ENCODE results near the gene CYB561D2.

The CYB561D2 gene

DNA sequence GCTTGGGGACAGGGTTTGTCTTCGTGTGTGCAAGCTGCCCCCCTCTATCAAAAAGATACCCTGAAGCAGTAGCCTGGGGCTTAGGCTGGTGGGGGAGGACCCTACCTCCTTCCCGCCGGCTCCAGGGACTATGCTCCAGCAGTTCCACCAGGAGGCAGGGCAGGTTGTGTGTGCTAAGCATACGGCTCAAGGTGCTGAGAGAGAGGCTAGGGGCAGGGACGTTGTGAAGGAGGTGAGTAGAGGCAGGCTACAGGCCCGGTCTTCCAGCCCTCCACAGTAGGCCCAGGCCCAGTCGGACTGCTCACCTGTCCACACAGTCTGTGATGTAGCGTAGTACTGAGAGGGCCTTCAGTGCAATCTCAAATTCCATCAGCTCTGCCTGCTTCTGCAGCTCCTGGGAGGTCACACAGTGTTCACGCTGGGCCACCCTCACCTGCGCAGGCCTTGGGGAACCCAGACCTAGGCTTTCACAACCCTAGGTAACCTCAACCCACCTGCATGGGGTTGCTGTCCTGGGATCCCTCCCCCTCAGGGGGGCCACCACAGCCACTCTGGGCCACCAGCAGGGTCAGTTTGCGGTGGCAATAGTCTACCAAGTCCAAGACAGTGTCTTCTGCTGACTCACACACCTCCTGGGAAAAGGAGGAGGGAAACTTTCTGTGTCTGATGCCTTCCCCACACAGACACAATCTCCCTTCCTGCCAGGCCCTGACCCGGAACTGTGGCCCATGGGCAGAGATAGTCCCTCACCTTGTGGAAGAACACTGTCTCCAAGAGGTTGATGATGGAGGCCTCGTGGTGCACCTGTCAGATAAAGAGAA is 7.6 kb upstream of the CYB561D2 start:
- DNase-seq (ENCODE audit: insufficient read length, low spot score) = no peak
- FAIRE-seq = no peak
- TF ChIP-seq, protein P1, sequence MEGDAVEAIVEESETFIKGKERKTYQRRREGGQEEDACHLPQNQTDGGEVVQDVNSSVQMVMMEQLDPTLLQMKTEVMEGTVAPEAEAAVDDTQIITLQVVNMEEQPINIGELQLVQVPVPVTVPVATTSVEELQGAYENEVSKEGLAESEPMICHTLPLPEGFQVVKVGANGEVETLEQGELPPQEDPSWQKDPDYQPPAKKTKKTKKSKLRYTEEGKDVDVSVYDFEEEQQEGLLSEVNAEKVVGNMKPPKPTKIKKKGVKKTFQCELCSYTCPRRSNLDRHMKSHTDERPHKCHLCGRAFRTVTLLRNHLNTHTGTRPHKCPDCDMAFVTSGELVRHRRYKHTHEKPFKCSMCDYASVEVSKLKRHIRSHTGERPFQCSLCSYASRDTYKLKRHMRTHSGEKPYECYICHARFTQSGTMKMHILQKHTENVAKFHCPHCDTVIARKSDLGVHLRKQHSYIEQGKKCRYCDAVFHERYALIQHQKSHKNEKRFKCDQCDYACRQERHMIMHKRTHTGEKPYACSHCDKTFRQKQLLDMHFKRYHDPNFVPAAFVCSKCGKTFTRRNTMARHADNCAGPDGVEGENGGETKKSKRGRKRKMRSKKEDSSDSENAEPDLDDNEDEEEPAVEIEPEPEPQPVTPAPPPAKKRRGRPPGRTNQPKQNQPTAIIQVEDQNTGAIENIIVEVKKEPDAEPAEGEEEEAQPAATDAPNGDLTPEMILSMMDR (IDR thresholded peaks at IDR 0.05; ENCODE audit: insufficient read depth, missing control alignments) = no peak

DNA sequence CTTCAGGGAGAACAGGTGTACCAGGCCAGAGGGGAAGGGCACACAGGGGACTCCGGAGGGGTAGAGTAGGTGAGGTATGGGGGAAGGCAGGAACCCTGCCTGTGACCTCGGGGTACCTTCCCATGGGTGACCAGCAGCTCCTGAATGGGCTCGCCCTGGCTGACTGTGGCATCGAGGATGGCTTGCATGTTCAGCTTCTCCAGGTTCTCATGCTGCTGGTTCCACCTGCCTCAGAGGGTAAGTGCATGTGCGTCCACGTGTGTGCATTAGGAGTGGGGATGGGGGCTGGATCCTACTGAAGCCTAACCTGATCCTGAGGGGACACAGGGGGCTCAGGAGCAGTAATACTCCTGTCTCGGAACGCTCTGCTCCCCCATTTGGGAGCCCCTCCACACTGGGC is 5.7 kb upstream of the CYB561D2 start:
- FAIRE-seq (no peak), DNase-seq (ENCODE audit: insufficient read length, low spot score) (no peak)
- TF ChIP-seq, protein P1 (IDR thresholded peaks at IDR 0.05; ENCODE audit: insufficient read depth, missing control alignments) = no peak

DNA sequence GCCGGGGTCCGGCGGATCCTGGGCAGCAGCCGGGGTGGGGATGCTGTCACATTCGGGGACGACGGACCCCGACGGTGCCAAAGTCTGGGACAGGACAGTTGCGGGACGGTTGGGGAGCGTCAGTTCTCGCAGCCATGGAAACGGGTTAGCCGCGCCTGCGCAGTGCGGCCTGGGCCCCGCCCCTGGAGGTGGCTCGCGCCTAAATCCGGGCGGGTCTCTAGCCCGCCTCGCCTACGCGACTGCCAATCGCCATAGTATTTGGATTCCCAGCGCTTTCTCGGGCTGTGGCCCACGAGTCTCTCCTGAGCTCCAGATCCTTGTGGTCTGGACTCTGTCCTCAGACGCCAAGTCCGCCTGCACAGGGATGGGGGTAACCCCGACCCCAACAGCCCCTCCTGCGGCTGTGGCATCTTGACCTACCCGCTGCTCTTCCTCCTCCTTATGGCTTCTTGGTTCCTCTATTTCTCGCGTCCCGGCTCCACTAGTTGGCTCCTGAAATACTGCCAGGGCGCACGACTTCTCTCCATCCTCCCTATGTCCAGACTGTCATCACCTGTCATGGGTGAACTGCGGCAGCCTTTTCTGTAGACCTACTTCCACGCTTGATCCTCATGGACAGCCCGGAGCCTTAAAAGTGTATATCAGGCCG is 5.0 kb upstream of the CYB561D2 start, which contains the start of gene ZMYND10:
Gene ZMYND10, minus strand, starts transcription at position 147 of the 649 bp plus-strand sequence. CDS start 153 bp downstream, outside the sequence.
- DNase-seq (ENCODE audit: insufficient read length, low spot score) (peak; percentile 81), FAIRE-seq (no peak)
- TF ChIP-seq, protein P1 (IDR thresholded peaks at IDR 0.05; ENCODE audit: insufficient read depth, missing control alignments) = no peak

DNA sequence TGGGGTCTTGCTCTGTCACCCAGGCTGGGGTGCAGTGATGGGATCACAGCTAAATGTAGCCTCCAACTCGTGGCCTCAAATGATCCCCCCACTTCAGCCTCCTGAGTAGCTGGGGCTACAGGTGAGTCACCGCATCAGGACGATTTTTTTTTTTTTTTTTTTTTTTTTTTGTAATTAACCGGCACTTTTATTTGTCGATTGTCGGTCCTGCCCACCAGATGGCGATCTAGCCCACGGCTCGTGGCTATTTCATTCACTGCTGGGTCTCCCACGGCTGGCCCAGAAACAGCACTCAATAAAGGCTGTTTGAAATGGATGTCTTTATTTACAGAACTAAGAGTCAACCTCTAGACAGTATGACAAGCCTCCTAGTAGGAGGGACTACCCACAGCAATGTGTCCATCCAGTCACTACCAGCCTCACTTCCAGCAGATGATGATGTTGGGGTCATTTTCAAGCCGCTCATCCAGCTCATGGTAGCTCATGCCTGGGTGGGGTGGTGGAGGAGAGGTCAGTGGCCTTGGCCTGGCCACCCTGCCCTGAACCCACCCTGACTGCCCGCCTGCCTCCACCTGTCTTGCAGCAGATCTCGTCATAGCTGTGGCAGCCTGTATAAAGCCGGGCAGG is 3.4 kb upstream of the CYB561D2 start:
- FAIRE-seq = no peak
- TF ChIP-seq, protein P1 (IDR thresholded peaks at IDR 0.05; ENCODE audit: insufficient read depth, missing control alignments) = peak; percentile 59
- peak; percentile 66 for DNase-seq (ENCODE audit: insufficient read length, low spot score)

DNA sequence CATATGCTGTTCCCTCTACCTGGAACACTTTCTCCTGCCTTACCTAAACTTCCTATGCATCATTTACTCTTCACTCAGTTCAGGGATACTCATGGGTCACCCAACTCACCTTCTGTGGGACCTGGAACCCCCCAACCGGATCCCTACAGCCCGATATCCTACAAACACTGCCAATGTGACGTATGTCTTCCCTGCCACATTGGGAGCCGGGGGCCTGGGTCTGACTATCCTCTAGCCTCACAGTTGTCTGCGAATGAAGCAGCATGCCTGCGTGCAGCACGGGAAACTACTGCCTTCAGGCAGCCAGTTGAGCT is 492 bp upstream of the CYB561D2 start:
- no peak for FAIRE-seq
- TF ChIP-seq, protein P1 (IDR thresholded peaks at IDR 0.05; ENCODE audit: insufficient read depth, missing control alignments) = no peak
- no peak for DNase-seq (ENCODE audit: insufficient read length, low spot score)

DNA sequence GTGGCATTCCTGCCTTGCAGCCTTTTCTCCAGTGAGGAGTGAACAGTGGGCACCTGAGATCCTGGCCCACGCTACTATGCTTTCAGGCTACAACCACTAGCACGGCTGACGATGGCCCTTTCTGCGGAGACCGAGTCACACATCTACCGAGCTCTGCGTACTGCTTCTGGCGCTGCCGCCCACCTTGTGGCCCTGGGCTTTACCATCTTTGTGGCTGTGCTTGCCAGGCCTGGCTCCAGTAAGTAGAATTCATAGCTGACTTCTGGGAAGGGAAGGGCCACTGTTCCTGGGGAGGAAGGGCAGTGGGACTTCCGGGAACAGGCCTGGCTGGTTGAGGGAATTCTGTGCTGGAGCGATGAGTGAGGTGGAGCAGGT is 648 bp downstream of the CYB561D2 start:
- FAIRE-seq (no peak), DNase-seq (ENCODE audit: insufficient read length, low spot score) (no peak)
- TF ChIP-seq, protein P1 (IDR thresholded peaks at IDR 0.05; ENCODE audit: insufficient read depth, missing control alignments) = no peak
